ENCODE results near the gene SYNE2.
"Not testable (repeated sequence)": the region's sequence is repeated elsewhere in the genome, so short reads cannot be mapped to it uniquely, and the experiment has no call there.

Gene SYNE2, protein sequence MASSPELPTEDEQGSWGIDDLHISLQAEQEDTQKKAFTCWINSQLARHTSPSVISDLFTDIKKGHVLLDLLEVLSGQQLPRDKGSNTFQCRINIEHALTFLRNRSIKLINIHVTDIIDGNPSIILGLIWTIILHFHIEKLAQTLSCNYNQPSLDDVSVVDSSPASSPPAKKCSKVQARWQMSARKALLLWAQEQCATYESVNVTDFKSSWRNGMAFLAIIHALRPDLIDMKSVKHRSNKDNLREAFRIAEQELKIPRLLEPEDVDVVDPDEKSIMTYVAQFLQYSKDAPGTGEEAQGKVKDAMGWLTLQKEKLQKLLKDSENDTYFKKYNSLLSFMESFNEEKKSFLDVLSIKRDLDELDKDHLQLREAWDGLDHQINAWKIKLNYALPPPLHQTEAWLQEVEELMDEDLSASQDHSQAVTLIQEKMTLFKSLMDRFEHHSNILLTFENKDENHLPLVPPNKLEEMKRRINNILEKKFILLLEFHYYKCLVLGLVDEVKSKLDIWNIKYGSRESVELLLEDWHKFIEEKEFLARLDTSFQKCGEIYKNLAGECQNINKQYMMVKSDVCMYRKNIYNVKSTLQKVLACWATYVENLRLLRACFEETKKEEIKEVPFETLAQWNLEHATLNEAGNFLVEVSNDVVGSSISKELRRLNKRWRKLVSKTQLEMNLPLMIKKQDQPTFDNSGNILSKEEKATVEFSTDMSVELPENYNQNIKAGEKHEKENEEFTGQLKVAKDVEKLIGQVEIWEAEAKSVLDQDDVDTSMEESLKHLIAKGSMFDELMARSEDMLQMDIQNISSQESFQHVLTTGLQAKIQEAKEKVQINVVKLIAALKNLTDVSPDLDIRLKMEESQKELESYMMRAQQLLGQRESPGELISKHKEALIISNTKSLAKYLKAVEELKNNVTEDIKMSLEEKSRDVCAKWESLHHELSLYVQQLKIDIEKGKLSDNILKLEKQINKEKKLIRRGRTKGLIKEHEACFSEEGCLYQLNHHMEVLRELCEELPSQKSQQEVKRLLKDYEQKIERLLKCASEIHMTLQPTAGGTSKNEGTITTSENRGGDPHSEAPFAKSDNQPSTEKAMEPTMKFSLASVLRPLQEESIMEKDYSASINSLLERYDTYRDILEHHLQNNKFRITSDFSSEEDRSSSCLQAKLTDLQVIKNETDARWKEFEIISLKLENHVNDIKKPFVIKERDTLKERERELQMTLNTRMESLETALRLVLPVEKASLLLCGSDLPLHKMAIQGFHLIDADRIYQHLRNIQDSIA (N-terminal part only)

DNA sequence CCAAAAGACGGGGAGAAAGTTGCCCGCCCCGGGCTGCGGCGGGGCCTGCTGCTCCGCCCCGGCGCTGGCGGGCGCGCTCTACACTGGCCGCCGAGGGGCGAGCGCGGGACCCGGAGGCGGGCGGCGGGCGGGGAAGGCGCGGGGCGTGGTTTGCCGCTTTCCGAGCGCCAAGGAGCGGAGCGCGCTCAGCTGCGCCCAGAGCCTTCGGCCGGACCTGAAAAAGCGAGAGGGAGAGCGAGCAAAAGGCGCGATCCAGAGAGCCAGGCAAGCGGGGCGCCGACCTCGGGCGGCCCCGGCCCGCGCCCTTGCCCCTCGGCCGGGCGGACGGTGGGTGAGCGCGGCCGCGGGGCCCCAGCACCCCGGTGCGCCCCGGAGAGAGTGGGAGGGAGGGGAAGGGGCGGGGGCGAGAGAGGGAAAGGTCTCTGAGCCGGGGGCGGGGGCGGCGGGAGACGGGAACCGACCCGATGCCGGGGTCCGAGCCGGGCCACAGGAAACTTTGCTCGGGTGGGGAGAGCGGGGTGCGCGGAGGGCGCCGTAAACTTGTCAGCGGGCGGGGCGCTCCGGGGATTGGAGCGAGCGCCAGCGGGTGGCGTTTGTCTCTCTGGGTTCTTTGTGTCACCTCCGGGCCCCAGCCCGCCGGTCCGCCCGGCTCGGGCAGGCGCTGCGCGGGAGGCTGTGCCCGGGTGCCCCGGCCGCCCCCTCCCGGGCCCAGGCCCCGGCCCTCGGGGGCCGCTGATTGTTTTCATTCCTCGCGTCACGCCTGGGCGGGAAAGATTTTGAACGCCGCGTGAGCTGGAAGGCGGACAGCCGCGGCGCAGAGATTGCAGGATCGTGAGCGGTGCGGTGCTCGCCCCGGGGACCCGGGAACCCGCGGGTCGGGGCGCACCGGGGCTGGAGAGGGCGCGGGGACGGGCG, at the start of gene SYNE2:
TSS of gene SYNE2 (plus strand) at position 188 of the 915 bp plus-strand sequence. CDS start 56,145 bp downstream, outside the sequence.
- DNase-seq (ENCODE audit: low read depth in 2 of 2) = peak; percentile 55 to 70

DNA sequence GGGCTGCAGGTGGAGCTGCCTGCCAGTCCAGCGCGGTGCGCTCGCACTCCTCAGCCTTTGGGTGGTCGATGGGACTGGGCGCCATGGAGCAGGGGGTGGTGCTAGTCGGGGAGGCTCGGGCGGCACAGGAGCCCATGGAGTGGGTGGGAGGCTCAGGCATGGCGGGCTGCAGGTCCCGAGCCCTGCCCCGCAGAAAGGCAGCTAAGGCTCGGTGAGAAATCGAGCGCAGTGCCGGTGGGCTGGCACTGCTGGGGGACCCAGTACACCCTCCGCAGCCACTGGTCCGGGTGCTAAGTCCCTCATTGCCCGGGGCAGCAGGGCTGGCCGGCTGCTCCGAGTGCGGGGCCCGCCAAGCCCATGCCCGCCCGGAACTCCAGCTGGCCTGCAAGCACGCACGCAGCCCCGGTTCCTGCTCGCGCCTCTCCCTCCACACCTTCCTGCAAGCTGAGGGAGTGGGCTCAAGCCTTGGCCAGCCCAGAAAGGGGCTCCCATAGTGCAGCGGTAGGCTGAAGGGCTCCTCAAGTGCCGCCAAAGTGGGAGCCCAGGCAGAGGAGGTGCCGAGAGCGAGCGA, 49.5 kb upstream of the SYNE2 start:
- DNase-seq (ENCODE audit: low read depth in 2 of 2) = not testable (repeated sequence)

DNA sequence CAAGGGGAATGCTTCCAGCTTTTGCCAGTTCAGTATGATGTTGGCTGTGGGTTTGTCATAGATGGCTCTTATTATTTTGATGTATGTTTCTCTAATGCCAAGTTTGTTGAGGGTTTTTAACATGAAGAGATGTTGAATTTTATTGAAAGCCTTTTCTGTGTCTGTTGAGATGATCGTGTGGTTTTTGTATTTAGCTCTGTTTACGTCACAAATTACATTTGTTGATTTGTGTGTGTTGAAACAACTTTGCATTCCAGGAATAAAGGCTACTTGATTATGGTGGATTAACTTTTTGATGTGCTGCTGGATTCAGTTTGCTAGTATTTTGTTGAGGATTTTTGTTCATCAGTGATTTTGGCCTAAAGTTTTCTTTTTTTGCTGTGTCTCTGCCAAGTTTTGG, 46.7 kb upstream of the SYNE2 start:
- DNase-seq (ENCODE audit: low read depth in 2 of 2) = not testable (repeated sequence)

DNA sequence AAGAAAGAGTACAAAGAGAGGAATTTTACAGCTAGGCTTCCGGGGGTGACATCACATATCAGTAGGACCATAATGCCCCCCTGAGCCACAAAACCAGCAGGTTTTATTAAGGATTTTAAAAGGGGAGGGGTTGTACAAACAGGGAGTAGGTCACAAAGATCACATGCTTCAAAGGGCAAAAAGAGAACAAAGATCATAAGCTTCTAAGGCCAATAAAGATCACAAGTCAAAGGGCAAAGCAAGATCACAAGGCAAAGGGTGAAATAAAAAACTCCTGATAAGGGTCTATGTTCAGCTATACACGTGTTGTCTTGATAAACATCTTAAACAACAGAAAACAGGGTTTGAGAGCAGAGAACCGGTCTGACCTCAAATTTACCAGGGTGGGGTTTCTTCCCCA, 41.1 kb upstream of the SYNE2 start:
- DNase-seq (ENCODE audit: low read depth in 2 of 2) = not testable (repeated sequence)

DNA sequence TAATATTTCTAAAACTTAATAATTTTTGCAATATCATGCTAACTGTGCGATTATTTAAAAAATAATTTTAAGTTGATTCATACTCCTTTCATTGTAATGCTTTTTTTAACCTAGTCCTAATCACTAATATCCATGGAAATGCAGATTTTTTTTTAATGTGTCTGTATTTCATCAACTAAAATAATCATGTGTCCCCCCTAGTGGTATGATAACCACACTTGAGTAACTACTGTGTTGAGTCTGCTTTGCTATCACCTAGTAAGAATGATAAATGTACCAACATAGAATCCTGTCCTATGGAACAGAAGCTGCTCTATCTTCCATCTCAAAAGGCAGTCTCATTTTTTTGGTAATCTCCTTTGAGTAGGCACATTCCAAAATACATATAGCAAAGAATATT, 19.1 kb upstream of the SYNE2 start:
- DNase-seq (ENCODE audit: low read depth in 2 of 2) = no peak

DNA sequence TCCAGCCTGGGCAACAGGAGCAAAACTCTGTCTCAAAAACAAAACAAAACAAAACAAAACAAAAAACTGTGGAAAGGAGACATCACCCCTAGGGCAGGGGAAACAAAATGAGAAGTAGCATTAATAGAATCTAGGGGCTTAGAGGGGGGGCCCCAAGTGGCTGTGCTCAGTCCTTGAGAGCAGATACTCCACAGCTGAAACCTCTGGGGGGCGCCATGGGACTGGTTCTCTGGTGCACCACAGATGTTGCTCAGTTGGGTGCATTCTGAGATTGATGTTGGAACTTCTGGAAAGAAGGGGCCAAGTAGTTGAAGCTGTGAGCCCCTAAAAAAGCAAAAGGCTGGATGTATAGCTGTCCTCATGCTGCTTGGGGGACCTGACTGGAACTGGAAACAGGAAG, 11.8 kb upstream of the SYNE2 start:
- peak; percentile 21 to 49 for DNase-seq (ENCODE audit: low read depth in 2 of 2)

DNA sequence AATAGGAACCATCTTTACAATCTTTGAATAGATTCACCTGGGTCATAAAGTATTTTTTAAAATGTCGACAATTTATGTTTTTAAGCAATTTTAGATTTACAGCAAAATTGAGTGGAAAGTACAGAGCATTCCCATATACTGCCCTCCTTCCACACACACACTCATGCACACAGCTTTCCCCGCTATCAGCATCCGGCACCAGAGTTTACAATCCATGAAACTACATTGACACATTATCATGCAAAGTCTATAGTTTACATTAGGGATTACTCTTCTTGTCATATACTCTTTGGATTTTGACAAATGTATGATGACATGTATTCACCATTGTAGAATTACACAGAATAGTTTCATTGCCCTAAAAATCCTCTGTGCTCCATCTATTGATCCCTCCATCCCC, 9.0 kb upstream of the SYNE2 start:
- DNase-seq (ENCODE audit: low read depth in 2 of 2) = no peak

DNA sequence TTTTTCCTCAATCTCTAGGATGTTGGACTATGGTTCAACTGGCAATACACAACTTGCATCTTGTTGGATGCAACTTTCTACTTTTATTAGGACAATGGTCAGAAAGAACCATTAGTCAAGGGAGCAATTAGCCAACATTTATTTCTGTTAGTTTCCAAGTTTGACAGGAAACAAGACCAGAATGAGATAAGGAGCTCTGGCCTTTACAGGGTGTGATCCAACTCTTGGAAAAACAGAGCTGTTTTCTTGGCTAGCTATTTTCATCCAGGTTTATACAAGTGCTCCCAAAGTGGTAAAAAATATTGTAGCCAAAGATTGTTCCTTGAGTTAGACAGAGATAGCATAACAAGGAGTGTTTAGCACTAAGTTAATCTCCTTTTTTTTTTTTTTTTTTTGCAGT, 3.9 kb upstream of the SYNE2 start:
- no peak for DNase-seq (ENCODE audit: low read depth in 2 of 2)

DNA sequence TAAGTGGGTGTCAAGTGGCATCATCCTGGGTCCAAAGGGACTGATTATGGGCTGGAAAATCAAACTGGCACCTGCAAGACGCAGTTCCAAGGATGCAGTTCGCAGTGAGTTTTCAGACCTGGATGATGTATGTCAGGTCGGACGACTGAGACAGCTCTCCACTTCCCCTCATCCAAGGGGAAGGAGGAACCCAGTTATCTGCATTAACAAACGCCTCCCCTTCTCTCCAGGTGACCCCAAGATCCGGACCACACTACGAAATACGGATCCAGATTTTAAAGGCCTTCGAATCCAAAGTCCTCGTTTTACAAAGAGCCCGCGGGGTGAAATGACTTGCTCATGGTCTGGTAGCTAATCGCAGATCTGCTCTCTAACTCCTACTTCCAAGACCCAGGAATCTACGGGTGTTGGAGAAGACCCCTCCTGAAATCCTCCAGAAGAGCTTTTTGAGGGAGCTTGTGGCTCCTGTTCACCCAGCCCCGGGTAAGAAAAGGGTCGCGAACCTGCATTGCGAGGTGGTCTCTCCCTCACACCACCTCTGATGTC, 460 bp upstream of the SYNE2 start:
- no peak for DNase-seq (ENCODE audit: low read depth in 2 of 2)

DNA sequence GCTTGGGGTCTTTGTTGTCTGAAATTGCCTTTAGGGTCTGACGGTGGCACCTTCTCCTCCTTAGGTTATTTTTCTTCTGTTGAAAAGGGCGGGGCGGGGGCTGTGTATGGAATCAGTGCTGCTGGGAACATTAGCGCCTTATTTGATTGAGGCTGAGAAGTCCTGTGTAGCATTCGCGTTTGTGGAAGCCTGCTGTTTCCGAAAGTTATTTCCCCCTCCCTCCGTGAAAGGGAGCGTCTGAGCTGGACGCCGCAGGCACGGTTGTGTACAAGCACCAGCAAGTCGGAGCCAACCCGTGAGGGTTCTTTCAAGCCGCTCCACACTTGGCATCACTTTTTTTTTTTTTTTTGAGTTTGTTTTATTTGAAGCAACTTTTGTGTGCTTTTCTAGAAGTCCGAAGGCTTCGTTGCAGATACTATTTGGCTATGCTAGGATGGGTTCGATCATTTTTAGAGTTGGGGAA, 1.1 kb downstream of the SYNE2 start:
- DNase-seq (ENCODE audit: low read depth in 2 of 2) = peak in 1 of 2 donors; percentile 11

DNA sequence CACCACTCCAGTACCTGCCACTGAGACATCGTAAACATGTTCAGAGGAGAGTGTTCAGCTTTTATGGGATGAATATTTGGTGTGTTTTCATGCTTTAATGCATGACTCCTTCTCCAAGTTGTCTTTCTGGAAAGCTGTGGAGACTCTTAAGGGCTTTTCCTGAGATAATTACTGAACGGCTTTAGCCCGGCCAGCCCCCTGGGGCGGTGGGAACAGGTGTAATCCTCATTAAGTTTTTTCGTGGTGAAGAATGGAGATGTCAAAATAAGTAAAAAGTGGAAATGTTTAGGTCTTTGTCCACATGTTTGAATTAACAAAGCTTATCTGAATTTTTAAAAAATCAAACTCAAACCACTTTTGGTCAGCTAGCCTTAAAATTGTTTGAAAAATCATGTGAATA, 1.5 kb downstream of the SYNE2 start:
- no peak for DNase-seq (ENCODE audit: low read depth in 2 of 2)

DNA sequence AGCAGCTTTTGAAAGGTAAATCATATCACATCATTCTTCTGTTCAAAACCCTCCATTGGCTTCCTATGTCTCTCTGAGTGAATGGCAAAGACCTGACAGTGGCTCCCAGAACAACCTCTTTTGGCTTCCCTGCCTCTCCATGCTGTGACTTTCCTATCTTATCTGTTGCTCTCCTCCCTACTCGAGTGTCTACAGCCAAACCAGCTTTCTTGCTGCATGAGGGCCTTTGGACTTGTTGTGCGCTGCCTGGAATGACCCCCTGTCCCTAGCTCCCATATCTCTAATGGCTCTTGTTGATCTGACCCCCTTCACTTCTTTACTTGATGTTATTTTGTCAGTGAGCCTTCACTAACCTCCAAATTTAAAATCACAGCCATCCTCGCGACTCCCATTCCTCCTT, 2.5 kb downstream of the SYNE2 start:
- no peak for DNase-seq (ENCODE audit: low read depth in 2 of 2)

DNA sequence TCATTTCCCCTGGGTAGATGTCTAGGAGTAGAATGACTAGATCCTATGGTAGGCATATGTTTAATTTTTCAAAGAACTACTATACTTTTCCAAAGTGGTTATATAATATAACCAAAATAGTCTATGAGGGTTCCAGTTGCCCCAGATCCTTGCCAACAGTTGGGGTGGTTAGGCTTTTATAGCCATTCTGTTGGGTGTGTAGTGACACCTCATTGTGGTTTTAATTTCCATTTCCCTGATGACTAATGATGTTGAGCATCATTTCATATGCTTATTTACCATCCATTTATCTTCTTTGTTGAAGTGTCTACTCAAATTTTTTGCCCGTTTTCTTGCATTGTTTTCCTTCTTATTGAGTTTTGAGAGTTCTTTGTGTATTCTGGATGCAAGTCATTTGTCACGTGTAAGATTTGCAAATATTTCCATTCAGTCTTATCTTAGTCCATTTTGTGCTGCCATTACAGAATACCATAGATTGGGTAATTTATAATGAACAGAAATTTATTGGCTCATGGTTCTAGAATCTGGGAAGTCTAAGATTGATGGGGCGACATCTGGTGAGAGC, 4.7 kb downstream of the SYNE2 start:
- DNase-seq (ENCODE audit: low read depth in 2 of 2) = peak in 1 of 2 donors; percentile 26

DNA sequence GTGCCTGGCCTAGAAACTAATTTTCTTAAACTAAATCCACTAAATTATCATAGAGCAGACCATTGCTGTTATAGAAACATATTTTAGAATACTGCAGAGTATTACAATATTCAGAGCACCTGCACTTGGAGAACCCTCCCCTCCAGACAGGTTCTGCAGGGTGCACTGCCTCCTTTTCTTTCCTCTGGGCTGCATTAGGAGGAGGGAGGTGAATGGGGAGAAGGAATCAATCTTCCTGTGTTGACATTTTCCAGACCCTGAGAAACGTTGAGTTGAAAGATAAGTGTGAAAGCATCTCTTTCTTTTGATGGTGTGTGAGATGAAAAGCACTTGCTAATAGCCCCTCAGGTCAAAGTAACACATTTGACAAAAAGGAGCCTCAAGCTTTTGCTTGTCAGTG, 7.3 kb downstream of the SYNE2 start:
- DNase-seq (ENCODE audit: low read depth in 2 of 2) = no peak

DNA sequence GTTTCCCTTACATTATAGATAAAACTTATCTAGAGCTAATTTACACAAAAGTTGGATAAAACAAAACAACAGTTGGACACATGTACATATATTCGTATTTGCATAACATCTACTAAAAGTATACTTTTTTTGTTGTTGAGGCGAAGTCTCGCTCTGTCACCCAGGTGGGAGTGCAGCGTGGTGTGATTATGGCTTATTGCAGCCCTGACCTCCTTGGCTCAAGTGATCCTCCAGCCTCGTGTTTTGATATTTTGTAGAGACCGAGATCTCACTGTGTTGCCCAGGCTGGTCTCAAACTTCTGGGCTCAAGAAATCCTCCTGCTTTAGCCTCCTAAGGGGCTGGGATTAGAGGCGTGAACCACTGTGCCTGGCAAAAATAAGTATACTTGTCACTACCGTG, 9.4 kb downstream of the SYNE2 start:
- DNase-seq (ENCODE audit: low read depth in 2 of 2) = no peak

DNA sequence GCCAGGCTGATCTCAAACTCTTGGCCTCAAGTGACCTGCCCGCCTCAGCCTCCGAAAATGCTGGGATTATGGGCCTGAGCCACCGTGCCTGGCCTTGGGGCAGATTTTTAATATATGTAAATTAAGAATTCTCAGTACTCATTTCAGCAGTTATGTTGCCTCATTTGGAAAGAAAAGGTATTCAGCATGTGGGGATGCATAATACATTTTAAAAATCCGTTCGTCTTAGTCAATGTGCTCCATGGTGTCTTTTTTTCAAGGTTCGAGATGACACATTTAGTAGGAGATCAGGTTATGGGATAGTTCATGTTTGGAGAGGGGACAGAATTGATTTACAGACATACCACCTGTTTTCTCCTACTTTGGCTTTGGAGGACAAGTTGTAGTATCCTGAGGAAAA, 10.2 kb downstream of the SYNE2 start:
- DNase-seq (ENCODE audit: low read depth in 2 of 2) = no peak

DNA sequence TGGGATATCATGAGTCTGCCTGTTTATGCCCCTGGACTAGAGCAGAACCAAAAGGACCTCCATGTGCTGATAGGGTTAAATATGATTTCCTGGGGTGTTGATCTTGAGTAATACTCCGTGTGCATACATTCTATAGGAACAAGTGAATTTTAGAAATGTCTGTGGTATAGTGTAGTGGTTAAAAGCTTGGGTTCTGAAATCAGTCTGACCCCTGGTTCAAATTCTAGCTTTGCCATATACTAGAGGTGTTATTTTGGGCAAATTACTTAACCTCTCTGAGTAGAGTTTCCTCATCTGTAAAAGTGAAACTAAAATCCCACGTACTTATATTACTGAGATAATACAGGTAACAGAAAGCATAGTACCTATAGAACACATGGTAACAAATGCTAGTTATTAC, 12.0 kb downstream of the SYNE2 start:
- not testable (repeated sequence) for DNase-seq (ENCODE audit: low read depth in 2 of 2)

DNA sequence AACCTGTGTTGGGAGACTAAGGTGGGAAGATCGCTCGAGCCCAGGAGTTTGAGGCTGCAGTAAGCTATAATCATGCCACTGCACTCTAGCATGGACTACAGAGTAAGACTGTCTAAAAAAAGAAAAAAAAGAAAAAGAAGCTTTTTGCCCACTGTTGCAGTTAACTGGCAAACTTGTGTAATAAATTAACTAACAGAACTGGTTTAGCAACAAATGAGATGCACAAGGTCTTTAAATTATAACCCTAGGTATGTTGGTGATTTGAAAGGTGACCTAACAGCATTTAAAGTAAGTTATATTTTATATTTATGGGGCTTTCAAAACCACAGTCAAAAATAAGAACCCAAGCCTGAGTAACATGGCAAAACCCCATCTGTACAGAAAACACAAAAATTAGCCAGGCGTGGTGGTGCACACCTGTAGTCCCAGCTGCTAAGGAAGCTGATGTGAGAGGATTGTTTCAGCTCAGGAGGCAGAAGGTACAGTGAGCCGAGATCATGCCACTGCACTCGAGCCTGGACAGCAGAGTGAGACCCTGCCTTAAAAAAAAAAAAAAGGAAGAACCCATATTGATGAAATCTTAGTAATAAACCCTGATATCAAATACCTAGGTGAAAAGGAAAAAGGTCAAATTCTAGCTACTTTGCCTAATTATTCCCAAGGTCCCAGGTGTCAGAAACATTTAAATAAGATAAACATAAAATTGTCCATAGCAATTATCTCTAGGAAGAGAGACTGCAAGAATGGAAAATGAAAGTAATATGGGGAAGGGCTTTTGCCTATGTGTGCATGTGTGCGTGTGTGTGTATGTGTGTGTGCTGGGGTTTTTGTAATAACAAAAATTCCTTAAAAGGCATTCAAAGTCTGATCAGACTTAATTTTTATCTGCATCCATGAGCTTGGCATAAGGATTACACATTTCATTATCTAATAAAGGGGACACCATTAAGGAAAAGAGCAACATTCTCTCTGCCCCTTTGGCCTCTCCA, 15.4 kb downstream of the SYNE2 start:
- peak in 1 of 2 donors; percentile 17 for DNase-seq (ENCODE audit: low read depth in 2 of 2)

Data from stimulated activated CD4-positive, alpha-beta T cell treated with anti-CD3 and anti-CD28 coated beads, Interleukin-1b, Interleukin-23, amount 100 ng/mL, for 1 hour (primary cell).